HUES48 (cell line): ENCODE results near the gene KLRC4.
"Not testable (repeated sequence)": the region's sequence is repeated elsewhere in the genome, so short reads cannot be mapped to it uniquely, and the experiment has no call there.

Source experiments
- H3K27ac ChIP-seq: one replicate; pipeline ENCODE4 v1.7.0; 2013; ENCODE audit warnings: low read depth, low read length, inconsistent platforms
- H3K27me3 ChIP-seq: 2 replicates; pipeline ENCODE4 v1.6.1; 2013; ENCODE audit warnings: mild to moderate bottlenecking, low read length; ENCODE audit not compliant: control insufficient read depth, insufficient read depth
- H3K36me3 ChIP-seq: 2 replicates; pipeline ENCODE4 v1.6.1; 2013; ENCODE audit warnings: low read length; ENCODE audit not compliant: control insufficient read depth, insufficient read depth
- H3K4me1 ChIP-seq: 2 replicates; pipeline ENCODE4 v1.6.1; 2013; ENCODE audit warnings: mild to moderate bottlenecking, low read length; ENCODE audit not compliant: control insufficient read depth, insufficient read depth
- H3K4me3 ChIP-seq: 2 replicates; pipeline ENCODE4 v1.5.1; 2013; ENCODE audit warnings: mild to moderate bottlenecking, low read depth, low read length
- H3K9ac ChIP-seq: 2 replicates; pipeline ENCODE4 v1.6.1; 2013; ENCODE audit warnings: mild to moderate bottlenecking, low read depth, low read length, moderate library complexity
- H3K9me3 ChIP-seq: 2 replicates; pipeline ENCODE4 v1.6.1; 2013; ENCODE audit warnings: low read length; ENCODE audit not compliant: control insufficient read depth, insufficient read depth

KLRC4 gene

GRCh38 chr12:10397296-10397695 is 12.3 kb downstream of the KLRC4 start:
- H3K9me3 ChIP-seq, result no peaks in the 10 kb centered on the region
- H3K36me3 ChIP-seq, result no peaks in the 10 kb centered on the region
- H3K9ac ChIP-seq, result no peak overlapping the region
- no peak overlapping the region for H3K27ac ChIP-seq
- H3K27me3 ChIP-seq, result no peaks in the 10 kb centered on the region
- H3K4me3 ChIP-seq, result no peak overlapping the region
- H3K4me1 ChIP-seq, result no peaks in the 10 kb centered on the region

- not testable (repeated sequence) for H3K4me1 ChIP-seq, H3K36me3 ChIP-seq
Observed at GRCh38 chr12:10396176-10396575, 13.4 kb downstream of the KLRC4 start.

GRCh38 chr12:10395390-10395998 is 14.1 kb downstream of the KLRC4 start:
- H3K27me3 ChIP-seq, result no peaks in the 10 kb centered on the region
- no peak overlapping the region for H3K4me3 ChIP-seq
- no peaks in the 10 kb centered on the region for H3K36me3 ChIP-seq
- no peak overlapping the region for H3K9ac ChIP-seq
- no peaks in the 10 kb centered on the region for H3K9me3 ChIP-seq
- no peak overlapping the region for H3K27ac ChIP-seq
- no peaks in the 10 kb centered on the region for H3K4me1 ChIP-seq

More at GRCh38 chr12:10396176-10396575, 13.4 kb downstream of the KLRC4 start:
- not testable (repeated sequence) for H3K27me3 ChIP-seq, H3K4me3 ChIP-seq, H3K9ac ChIP-seq, H3K27ac ChIP-seq, H3K9me3 ChIP-seq

GRCh38 chr12:10394531-10395152 is 14.9 kb downstream of the KLRC4 start:
- not testable (repeated sequence) for H3K36me3 ChIP-seq, H3K4me1 ChIP-seq, H3K9me3 ChIP-seq, H3K4me3 ChIP-seq, H3K27me3 ChIP-seq, H3K27ac ChIP-seq, H3K9ac ChIP-seq

- Histone ChIP-seq H3K36me3 (no peaks in the 10 kb centered on the region), H3K27ac (no peak overlapping the region), H3K4me3 (no peak overlapping the region), H3K4me1 (no peaks in the 10 kb centered on the region), H3K9me3 (no peaks in the 10 kb centered on the region), H3K9ac (no peak overlapping the region), H3K27me3 (no peaks in the 10 kb centered on the region)
Observed at GRCh38 chr12:10393291-10393690, 16.3 kb downstream of the KLRC4 start.

- Histone ChIP-seq H3K27me3 (no peaks in the 10 kb centered on the region), H3K9ac (no peak overlapping the region), H3K27ac (no peak overlapping the region), H3K4me3 (no peak overlapping the region), H3K4me1 (no peaks in the 10 kb centered on the region), H3K9me3 (no peaks in the 10 kb centered on the region), H3K36me3 (no peaks in the 10 kb centered on the region)
Observed at GRCh38 chr12:10392394-10392930, 17.1 kb downstream of the KLRC4 start.

GRCh38 chr12:10390991-10391390 is 18.6 kb downstream of the KLRC4 start:
- H3K9ac ChIP-seq, H3K4me3 ChIP-seq, H3K27ac ChIP-seq, H3K9me3 ChIP-seq, H3K27me3 ChIP-seq, H3K4me1 ChIP-seq, H3K36me3 ChIP-seq: not testable (repeated sequence)

- Histone ChIP-seq H3K9me3 (no peaks in the 10 kb centered on the region), H3K4me1 (no peaks in the 10 kb centered on the region), H3K27me3 (no peaks in the 10 kb centered on the region), H3K27ac (no peak within 1 kb of the TSS), H3K9ac (no peak within 1 kb of the TSS), H3K36me3 (no peaks in the 10 kb centered on the region), H3K4me3 (no peak within 1 kb of the TSS)
Observed at GRCh38 chr12:10389904-10390303, 19.7 kb downstream of the KLRC4 start, which contains the start of gene KLRK1. TSS of gene KLRK1 (minus strand) at chr12:10390041. CDS start at chr12:10388810, 1,231 bp downstream.

GRCh38 chr12:10388624-10389413 is 20.7 kb downstream of the KLRC4 start:
- no peaks in the 10 kb centered on the region for H3K4me1 ChIP-seq
- H3K9ac ChIP-seq, result no peak overlapping the region
- no peak overlapping the region for H3K27ac ChIP-seq
- no peaks in the 10 kb centered on the region for H3K27me3 ChIP-seq
- no peaks in the 10 kb centered on the region for H3K36me3 ChIP-seq
- no peaks in the 10 kb centered on the region for H3K9me3 ChIP-seq
- no peak overlapping the region for H3K4me3 ChIP-seq

- H3K36me3 ChIP-seq, H3K4me3 ChIP-seq, H3K9me3 ChIP-seq, H3K9ac ChIP-seq, H3K27me3 ChIP-seq, H3K4me1 ChIP-seq, H3K27ac ChIP-seq: not testable (repeated sequence)
Observed at GRCh38 chr12:10387498-10387897, 22.1 kb downstream of the KLRC4 start.

- Histone ChIP-seq H3K27me3 (no peaks in the 10 kb centered on the region), H3K4me1 (no peaks in the 10 kb centered on the region), H3K4me3 (no peak overlapping the region), H3K27ac (no peak overlapping the region), H3K9ac (no peak overlapping the region), H3K9me3 (no peaks in the 10 kb centered on the region), H3K36me3 (no peaks in the 10 kb centered on the region)
Observed at GRCh38 chr12:10386857-10387256, 22.7 kb downstream of the KLRC4 start.
